DMS53 treated with DMSO at 0.1 percent for 48 hours (cell line): Measurements from ENCODE around the gene GNMT.
A peak's percentile ranks its signal among the peaks of the same experiment; 100 is the strongest.
"Not testable (repeated sequence)": the region's sequence is repeated elsewhere in the genome, so short reads cannot be mapped to it uniquely, and the experiment has no call there.

Experiments
- DNase-seq: peaks from one replicate; lab custom pipeline; 2025; ENCODE audit not compliant: unreplicated experiment; lab: John Stamatoyannopoulos, UW

The GNMT gene

DNA sequence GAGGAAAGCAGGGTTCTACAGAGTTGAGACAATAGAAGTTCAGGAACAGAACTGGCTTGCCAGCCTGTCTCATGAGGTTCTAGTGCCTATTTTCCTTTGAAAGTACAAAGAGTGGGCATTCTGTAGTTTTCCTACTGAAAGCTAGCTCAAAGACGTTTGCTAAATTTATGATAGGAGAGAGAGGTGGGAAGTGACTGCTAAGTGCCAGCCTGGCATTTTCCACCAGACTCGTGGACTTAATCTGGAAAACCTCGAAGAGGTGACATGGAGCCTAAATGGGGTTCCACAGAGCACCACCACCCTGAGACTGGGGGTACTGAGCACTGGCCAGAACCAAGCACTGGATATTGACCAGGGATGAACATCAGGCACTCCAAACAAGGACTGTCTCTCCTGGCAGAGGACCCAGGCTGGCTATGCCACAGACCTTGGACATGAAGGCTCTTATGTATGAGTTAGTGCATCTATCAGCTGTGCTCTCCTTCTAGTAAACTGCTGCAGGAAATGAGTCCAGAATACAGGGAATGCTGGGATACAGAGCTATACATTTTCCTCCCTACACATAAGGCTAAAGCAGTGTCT is 11.3 kb downstream of the GNMT start:
- no peak for DNase-seq

DNA sequence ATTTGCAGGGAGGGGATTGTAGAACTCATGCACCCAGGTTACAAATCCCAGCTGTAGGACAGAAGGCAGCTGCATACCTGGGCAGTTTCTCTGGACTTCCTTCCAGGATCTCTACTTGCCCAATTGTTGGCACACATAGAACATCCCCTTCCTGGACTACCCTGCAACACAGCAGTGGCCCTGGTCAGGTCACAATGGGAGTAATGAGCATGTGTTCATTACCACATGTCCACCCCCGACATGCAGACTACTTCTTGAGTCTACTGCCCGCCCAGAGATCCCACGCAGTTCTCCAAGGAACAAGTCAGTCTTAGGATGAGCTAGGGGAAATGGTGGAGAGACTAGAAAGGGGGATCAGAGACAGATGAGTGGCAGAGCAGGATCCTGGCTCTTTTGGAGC is 13.4 kb downstream of the GNMT start:
- no peak for DNase-seq

DNA sequence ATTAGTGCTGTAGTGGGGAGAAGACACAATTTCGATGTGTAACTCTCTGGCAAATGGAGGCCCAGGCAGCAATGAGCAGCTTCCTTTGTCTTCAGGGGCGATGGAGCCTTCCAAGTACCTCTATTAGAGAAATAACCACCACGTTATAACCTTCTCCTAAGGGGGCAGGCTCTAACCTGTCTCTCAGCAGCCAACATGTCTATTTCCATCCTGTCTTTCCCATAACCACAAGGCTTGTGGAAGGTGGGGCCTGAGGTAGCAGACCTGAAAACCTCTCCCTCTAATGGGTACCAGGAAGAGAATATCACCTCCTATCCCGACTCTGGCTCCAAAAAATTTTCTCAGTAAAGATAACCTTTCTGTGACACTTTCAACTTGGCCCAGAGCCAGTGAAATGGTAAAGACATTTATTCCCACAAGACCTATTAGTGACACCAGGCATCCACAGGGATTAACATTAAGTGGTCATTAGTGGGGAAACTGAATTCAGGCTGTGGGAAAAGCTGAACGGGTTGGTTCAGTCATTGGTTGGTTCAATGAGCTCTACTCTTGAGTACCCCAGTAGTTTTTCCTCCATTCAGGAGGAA is 14.5 kb downstream of the GNMT start:
- DNase-seq, result no peak

DNA sequence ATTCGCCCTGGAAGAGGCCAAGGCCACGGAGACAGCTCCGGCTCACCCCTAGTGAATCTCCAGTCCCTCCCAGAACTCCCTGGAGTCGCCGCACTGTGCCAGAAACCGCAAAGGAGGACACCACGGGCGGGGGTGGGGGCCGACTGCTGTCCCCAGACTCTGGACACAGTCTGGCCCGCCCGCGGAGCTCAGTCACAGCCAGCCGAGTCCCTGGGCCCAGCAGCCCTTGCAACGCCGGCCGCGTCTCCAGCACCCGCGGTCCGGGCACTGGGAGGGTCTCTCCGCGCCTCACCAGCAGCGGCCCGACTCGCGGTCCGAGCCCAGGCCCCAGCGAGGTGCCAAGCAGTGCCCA is 17.9 kb downstream of the GNMT start:
- no peak for DNase-seq

DNA sequence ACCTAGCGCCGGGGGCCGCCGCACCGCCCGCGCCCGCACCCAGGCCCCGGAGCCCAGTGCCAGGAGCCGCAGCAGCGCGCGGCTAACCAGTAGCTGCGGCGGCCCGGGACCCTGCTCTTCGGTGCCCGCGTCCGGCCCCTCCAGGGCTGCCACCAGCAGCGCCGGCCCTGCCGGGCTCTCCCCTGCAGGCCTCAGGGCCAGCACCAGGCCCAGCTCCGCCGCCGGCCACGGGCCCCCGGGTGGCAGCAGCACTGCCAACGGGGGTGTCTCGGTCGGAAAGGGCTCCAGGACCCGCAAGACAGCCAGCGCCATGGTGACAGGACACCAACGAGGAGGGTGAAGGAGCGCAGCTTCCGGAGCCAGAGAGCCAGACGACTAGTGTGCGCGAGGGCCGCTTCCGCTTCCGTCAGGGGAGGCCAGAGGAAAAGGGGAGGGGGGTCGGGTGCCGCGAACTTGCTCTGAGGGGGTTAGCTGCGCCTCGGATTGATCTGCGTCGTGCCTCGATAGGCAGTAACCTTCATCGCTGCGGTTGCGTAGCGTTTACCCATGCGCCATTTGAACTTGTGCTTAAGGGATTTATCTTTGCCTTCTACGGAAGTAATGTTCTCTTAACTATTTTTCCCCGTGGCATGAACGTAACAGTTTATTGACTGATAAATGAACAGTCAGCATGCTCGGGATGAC is 18.4 kb downstream of the GNMT start, which contains the start of gene PEX6:
Gene PEX6 (minus strand): TSS at position 343 of the 684 bp plus-strand sequence. CDS start 31 bp downstream, at position 312.
- peak; percentile 70 for DNase-seq

DNA sequence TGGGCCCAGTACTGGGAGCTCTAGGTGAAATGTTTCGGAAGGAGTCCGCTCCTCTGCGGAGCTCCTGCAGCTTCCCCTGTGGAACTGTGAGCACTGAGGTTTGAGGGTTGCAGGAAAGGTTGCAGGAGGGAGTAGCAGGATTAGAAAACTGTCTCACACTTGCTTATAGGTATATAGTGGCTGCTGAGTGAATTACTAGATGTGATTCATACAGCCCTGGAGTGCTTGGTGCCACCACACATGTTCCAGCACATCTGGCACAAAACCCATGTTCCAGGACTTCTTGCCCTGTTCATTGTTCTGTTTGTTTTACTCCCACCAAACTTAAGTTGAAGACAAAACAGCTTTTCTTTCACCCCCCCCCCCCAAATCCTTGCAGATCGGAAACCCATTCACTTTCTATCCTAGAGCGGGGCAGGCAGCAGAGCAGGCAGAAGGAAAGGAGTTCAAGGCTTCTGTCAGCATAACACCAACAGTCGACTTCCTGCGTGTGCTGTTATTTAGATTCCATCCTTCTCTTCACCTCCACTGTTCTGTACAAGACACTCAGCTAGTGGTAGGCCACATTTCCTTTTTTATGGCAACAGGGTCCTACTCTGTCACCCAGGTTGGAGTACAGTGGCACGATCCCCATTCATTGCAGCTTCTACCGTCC is 19.1 kb downstream of the GNMT start:
- peak; percentile 70 for DNase-seq

DNA sequence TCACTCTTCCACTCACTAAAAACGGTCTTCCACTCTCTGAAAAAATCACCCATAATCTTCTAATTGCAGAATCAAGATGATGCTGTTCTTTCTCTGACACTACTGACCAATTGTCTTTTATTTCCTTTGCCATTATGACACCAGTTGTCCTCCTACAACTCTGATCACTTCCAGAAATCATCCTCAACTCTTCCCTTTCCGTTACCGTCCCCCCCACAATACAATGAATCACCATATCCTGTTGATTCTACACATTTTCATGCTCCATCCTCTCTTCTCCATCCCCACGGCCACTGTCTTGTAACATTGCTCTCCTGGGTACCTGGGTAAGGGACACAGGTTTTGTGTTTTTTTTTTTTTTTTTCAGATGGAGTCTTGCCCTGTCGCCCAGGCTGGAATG is 21.3 kb downstream of the GNMT start:
- no peak for DNase-seq

DNA sequence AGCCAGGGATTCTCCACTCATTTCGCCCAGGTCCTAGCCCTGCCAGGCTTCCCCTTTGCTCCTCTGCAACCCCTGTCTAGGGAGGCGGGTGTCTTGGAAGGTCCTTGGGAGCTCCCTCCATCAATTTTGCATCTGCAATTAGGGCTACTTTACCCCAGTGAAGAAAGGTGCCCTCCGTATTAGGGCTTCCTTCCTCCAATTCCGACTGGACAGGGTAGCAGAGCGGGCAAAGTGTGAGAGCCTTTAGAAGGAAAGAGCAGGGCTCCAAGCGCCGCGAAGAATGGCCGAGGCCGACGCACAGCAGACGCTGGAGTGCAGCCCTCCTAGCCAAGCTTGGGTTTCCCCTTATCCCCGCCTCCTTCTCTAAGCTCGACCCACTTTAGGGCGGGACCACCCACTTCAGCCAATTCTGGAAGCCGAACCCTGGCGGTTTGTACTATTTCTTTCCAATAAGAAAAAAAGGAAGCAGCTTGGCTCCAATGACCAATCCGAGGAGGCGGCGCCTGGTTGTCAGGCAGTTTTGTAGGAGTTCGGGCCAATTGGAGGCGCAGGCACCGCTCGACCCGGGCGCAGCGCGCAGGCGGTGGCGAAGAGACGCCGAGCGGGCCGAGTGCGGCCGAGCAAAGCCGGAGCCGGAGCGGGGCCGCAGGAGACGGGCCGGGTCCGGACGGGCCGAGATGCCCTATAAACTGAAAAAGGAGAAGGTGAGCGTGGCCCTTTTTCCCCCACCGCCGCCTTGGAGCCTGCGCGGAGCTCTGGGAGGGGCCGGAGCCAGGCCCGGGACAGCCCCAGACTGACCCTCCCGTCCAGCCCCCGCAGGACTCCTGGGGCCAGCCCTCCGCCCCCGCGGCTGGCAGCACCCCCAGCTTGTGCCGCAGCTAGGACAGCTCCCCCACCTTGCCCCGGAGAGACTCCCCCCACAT is 23.7 kb downstream of the GNMT start, which contains the start of gene PPP2R5D:
Gene PPP2R5D (plus strand): TSS at position 570 of the 923 bp plus-strand sequence. CDS start 108 bp downstream, at position 678.
- peak; percentile 99 for DNase-seq

DNA sequence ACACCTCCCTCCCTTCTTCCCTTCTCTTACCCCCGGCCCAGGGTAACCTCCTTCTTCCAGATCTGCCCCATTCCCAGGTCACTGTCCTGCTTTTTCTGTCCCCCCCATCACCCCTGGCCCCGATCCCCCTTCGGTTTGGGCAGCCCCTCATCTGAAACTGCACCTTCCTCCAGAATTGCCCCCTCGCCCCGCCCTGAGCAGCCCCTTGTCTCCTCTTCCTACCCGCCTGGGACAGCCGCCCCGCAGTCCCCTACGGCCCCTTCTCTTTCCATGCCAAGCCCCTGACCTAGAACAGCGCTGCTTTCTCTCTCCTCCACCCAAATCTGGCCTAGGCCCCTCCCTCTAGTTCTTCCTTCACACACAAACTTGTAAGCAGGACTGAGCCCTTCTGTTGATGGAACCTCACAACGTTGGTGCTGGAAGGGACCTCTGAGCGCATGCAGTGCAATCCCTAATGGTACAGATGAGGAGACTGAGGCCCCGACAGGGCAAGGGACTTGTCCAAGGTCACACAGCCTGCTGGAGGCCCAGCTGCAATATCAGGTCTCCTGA is 24.4 kb downstream of the GNMT start:
- DNase-seq, result no peak

DNA sequence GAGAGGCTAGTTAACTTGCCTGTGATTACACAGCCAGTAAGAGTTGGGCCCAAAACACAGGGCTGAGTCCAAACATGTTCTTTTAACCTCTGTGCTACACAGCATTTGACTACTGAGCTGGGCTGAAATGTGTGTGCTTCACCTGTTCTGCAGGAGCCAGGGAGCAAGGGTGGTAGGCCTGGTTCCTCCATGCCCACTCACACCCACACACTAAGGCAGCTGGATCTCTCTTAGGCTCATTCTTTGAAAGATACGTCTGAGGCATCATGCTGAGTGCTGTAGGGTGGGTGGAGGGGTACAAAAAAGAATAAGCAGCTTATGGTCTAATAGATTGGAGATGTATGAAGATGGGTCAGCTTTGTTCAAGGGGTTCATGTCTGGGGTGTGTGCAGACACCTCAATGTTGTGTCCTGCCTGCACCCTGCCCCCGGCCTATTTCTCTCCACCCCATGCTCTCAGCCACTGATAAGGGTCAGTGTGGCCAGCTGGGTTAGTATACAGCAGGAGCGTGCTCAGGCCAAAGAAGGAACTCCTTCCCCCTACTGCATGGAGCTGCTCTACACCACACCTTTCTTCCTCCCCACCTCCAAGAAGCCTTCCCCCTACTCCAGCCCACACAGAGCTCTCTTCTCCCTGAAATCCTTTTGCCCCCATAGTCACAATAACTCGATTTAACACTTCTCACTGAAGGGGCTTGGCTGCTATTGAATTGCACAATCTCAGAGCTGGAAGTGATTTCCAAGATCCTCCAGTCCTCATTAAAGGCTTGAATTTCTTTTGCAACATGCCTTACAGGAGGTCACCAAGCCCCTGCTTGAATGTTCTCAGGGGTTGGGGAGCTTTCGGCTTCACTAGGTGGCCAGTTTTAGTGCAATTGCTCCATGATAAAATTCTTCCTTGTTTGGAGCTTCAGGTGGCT is 27.2 kb downstream of the GNMT start:
- no peak for DNase-seq

DNA sequence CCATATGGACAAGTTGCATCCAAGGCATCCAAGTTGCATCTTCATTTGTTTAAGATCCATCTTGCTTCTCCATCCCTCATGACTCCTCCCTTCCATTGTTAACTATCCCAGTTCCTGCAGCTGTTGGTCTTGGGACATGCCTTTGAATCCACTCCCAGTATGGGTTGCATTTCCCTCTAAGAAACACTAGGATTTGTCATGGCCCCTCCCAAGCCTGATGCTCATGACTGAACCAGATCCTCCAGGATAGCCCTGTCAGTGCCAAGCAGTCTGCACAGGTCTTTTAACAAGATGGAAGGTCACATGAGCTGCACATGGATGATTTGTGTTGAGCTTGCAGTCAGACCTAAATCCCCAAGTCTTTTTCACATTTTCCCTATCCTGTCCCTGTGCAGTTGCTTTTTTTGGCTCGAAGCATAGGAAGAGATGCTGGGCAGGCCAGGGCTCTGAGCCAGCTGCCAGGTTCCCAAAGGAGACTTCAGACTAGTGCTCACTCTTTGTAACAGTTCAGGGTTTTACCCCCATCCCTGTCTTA is 28.0 kb downstream of the GNMT start:
- DNase-seq, result no peak

DNA sequence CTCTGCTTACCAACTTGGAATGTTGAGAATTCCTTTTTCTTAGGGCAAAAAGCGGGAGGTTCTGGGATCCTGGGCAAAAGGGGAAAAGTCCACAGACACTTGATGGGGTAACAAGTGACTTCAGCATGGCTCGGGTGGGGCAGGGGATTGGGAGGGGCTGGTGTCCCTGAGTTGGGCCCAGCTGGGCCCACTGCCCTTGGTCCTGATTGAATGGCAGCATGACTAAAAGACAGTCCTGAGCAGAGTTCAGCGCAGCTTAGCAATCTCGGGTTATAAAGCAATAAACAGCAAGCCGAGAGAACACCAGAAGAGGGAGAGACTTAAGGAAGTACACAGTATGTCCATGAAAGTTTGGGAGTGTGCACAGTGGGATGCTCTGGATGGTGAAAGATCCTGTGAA is 29.4 kb downstream of the GNMT start:
- no peak for DNase-seq

DNA sequence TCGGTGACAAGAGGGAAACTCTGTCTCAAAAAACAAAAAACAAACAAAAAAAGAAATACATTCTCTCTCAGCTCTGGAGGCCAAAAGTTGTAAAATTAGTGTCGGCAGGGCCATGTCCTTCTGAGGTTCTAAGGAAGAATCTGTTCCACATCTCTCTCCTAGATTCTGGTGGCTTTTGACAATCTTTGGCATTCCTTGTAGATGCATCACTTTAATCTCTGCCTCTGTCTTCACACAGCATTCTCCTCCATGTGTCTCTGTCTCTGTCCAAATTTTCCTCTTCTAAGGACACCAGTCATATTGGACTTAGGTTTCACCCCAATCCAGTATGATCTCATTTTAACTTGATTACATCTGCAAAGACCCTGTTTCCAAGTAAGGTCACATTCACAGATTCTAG is 32.9 kb downstream of the GNMT start:
- DNase-seq, result no peak

DNA sequence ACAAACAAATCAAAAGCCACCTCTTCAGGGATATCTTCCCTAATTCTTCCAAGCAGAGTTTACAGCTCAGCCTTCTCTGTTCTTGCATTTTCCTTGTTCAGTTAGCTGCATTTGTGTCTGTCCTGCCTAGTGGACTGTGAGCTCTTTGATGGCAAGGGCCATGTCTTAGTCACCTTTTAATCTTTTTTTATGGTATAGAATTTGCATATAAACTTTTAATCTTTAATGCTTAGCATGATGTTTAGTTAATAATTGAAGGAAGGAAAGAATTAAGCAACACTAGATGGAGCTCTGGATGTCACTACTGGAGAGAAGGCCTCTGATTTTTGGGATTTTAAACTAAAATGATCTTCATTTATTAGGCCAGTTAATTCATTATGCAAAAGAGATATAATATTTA is 36.0 kb downstream of the GNMT start:
- no peak for DNase-seq

DNA sequence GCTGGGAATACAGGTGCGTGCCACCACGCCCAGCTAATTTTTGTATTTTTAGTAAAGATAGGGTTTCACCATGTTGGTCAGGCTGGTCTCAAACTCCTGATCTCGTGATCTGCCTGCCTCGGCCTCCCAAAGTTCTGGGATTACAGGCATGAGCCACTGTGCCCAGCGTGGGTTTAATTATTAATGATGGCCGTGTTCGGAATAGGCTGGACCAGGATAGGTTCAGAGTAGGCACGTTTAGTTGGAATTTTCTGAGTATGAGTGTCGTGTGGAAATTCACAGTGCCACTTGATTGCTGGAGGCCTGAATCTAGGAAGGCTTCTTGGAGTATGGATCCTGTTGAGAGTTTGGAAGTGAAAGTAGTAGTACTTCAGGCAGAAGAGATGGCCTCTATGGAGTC is 37.7 kb downstream of the GNMT start:
- not testable (repeated sequence) for DNase-seq

DNA sequence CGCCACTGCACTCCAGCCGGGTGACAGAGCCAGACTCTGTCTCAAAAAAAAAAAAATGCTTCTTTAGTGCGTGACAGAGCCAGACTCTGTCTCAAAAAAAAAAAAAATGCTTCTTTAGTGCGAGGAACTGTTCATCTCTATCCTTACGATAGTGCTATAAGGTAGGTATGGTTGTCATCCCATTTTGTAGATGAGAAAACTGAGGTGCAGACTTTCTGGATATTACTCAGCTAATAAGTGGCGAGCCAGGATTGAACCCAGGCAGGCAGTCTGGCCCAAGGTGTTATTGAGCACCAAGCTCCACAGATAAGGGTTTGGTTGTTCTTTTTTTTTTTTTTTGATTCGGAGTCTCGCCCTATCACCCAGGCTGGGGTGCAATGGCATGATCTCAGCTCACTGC is 41.3 kb downstream of the GNMT start:
- no peak for DNase-seq

DNA sequence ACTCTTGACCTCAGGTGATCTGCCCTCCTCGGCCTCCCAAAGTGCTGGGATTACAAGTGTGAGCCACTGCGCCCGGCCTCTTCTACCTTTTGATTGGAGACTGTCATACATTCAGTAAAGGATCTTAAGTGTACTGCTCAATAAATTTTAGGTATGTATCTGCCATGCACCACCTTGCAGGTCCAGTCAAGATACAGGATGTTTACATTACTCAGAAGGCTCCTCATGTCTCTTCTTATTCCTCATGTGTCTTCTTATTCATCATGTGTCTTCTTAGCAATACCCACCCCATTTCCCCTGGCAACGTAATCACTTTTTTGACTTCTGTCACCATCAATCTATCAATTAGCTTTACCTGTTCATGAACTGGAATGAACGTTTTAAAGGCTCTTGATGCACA is 45.3 kb downstream of the GNMT start:
- no peak for DNase-seq

DNA sequence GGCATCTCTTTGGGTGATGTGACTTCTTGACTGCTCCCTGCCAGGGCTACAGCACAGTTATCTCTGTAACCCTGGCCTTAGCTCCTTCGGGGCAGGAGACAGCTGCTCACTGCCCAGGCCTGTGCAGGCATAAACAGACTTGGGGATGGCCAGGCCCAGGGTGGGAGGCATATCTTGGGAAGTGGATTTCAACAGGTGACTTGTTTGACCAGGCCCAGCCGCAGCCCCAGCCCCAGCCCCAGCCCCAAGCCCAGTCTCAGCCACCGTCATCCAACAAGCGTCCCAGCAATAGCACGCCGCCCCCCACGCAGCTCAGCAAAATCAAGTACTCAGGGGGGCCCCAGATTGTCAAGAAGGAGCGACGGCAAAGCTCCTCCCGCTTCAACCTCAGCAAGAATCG is 45.7 kb downstream of the GNMT start:
- DNase-seq, result no peak

DNA sequence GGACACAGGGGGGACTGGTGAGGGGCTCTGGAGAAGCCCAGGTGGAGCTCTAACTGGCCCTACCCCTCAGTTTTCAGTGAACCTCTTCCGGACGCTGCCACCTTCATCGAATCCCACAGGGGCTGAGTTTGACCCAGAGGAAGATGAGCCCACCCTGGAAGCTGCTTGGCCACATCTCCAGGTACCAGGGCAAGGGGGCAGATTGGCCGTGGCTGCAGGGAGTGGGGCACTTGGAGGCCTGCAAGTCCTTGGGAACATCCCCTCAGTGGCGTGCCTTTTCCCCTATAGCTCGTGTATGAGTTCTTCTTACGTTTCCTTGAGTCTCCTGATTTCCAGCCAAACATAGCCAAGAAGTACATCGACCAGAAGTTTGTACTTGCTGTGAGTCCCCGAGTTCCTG is 46.6 kb downstream of the GNMT start:
- DNase-seq, result no peak
